NB4 (cell line): ENCODE measurements around the gene ITGA11.

Experiments
- DNase-seq: peaks from one replicate; pipeline ENCODE4 v3.0.0; 2010; ENCODE audit warnings: low read depth
- H3K4me3 ChIP-seq: one replicate; pipeline ENCODE4 v1.5.1; 2011; ENCODE audit warnings: mild to moderate bottlenecking, low read depth, low read length, moderate library complexity
- MYC ChIP-seq: IDR thresholded peaks from 2 replicates; pipeline ENCODE4 v1.6.1; 2011; ENCODE audit warnings: low read depth, low read length
- POLR2A ChIP-seq: IDR thresholded peaks from 2 replicates; pipeline ENCODE4 v1.6.1; 2011; ENCODE audit warnings: mild to moderate bottlenecking; ENCODE audit not compliant: insufficient read length; ENCODE audit errors: extremely low read depth
- TF ChIP-seq, protein P1 (sequence below): IDR thresholded peaks from one replicate; pipeline ENCODE4 v1.5.1; 2012; ENCODE audit warnings: low read depth, low read length
- TF ChIP-seq, protein P2 (sequence below): IDR thresholded peaks from 2 replicates; pipeline ENCODE4 v1.6.1; 2011; ENCODE audit warnings: low read depth, low read length

Gene ITGA11

GRCh38 chr15:68352401-68353062 lies 79.4 kb downstream of the ITGA11 start:
- no peak for TF ChIP-seq POLR2A
- TF ChIP-seq, protein P1, sequence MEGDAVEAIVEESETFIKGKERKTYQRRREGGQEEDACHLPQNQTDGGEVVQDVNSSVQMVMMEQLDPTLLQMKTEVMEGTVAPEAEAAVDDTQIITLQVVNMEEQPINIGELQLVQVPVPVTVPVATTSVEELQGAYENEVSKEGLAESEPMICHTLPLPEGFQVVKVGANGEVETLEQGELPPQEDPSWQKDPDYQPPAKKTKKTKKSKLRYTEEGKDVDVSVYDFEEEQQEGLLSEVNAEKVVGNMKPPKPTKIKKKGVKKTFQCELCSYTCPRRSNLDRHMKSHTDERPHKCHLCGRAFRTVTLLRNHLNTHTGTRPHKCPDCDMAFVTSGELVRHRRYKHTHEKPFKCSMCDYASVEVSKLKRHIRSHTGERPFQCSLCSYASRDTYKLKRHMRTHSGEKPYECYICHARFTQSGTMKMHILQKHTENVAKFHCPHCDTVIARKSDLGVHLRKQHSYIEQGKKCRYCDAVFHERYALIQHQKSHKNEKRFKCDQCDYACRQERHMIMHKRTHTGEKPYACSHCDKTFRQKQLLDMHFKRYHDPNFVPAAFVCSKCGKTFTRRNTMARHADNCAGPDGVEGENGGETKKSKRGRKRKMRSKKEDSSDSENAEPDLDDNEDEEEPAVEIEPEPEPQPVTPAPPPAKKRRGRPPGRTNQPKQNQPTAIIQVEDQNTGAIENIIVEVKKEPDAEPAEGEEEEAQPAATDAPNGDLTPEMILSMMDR = no peak
- TF ChIP-seq, protein P2, sequence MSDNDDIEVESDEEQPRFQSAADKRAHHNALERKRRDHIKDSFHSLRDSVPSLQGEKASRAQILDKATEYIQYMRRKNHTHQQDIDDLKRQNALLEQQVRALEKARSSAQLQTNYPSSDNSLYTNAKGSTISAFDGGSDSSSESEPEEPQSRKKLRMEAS = no peak; the same call in 1 of the 2 replicates
- no peak for TF ChIP-seq MYC
- no peak overlapping the region for H3K4me3 ChIP-seq
- peak; percentile 92 for DNase-seq

GRCh38 chr15:68349151-68349550 lies 82.8 kb downstream of the ITGA11 start:
- no peak for TF ChIP-seq POLR2A
- TF ChIP-seq, protein P2 = no peak
- TF ChIP-seq, protein P1 = no peak
- no peak for TF ChIP-seq MYC
- no peak overlapping the region for H3K4me3 ChIP-seq
- peak; percentile 51 for DNase-seq

GRCh38 chr15:68348606-68349005 lies 83.4 kb downstream of the ITGA11 start:
- TF ChIP-seq POLR2A = no peak
- no peak for DNase-seq
- no peak overlapping the region for H3K4me3 ChIP-seq

- DNase-seq = no peak
- no peak for TF ChIP-seq MYC
- TF ChIP-seq, protein P1 = no peak
- TF ChIP-seq, protein P2 = no peak
- no peak for TF ChIP-seq POLR2A
- no peak overlapping the region for H3K4me3 ChIP-seq
Measured at GRCh38 chr15:68348081-68348480, 83.9 kb downstream of the ITGA11 start.

- no peak for DNase-seq
- H3K4me3 ChIP-seq = no peak overlapping the region
- TF ChIP-seq, protein P1 = no peak
- TF ChIP-seq, protein P2 = no peak
- no peak for TF ChIP-seq MYC
- no peak for TF ChIP-seq POLR2A
Measured at GRCh38 chr15:68347392-68347791, 84.6 kb downstream of the ITGA11 start.

DNA sequence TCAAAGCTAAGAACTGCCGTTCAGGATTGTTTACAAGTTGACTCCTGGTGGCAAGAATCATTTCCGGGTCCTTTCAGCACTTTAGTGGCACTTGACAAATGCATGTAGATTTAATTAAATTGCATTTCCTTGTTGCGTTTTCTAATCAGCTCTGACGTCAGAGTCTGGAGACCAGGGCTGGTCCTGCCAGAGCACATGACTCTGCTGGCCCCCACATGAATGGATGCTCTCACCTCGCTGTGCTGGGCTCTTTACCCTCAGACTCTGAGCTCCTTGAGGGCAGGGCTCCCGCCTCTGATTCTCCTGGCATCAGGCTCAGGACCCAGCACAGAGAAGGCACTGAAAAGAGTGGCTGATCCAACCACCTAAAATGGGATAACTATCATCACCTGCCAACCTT lies 85.0 kb downstream of the ITGA11 start:
- no peak for TF ChIP-seq MYC
- TF ChIP-seq, protein P2 = no peak
- TF ChIP-seq, protein P1 = no peak
- TF ChIP-seq POLR2A = no peak
- DNase-seq = no peak
- no peak overlapping the region for H3K4me3 ChIP-seq
